IMR-90 (cell line): ENCODE measurements around the gene ZBTB8OS. TPM values are rescaled to one million over a fixed set of nuclear protein-coding genes. Genes with fewer than 3 reads are reported as not detected.

Experiments
- ATAC-seq: fragments of 200-7000 bp; cut with Tn5 transposase; 2 replicates; pipeline ENCODE4 v1.9.1; 2020; ENCODE audit warnings: low read depth, mild to moderate bottlenecking, moderate library complexity
- BruUV-seq: library from RNA; stranded (reverse); fragments of 400-500 nt; replicated peaks from 2 replicates; lab custom pipeline; 2021; lab: Mats Ljungman, UMichigan
- CTCF ChIA-PET: fragments of 300-600 bp; formaldehyde crosslinking; extraction: SDS; loops from one replicate; lab custom pipeline; 2021; ENCODE audit warnings: antibody characterized with exemption; lab: Yijun Ruan, JAX
- POLR2A ChIA-PET: fragments of 300-600 bp; sonication (Branson Sonifier 250); formaldehyde crosslinking; loops from one replicate; lab custom pipeline; 2022; ENCODE audit warnings: antibody characterized with exemption; ENCODE audit not compliant: unreplicated experiment; lab: Charles Lee
- DNase-seq: peaks from one replicate; pipeline ENCODE4 v3.0.0; 2013
- H2AFZ ChIP-seq: replicated peaks from 2 replicates; pipeline ENCODE3; 2013; ENCODE audit warnings: low read length, mild to moderate bottlenecking; ENCODE audit not compliant: poor library complexity
- H2AK5ac ChIP-seq: 2 replicates; pipeline ENCODE4 v1.6.1; 2013; ENCODE audit warnings: low read depth, low read length, inconsistent platforms
- H2AK9ac ChIP-seq: replicated peaks from 2 replicates; pipeline ENCODE3; 2013; ENCODE audit warnings: mild to moderate bottlenecking, low read depth, low read length, moderate library complexity; ENCODE audit not compliant: poor library complexity
- H2BK120ac ChIP-seq: 2 replicates; pipeline ENCODE4 v1.6.1; 2013; ENCODE audit warnings: low read depth, low read length, inconsistent platforms
- H2BK15ac ChIP-seq: 3 replicates; pipeline ENCODE4 v1.6.1; 2013; ENCODE audit warnings: low read depth, low read length, inconsistent platforms
- H2BK20ac ChIP-seq: 2 replicates; pipeline ENCODE4 v1.6.1; 2013; ENCODE audit warnings: low read depth, mild to moderate bottlenecking, inconsistent platforms, low read length, moderate library complexity
- H2BK5ac ChIP-seq: 2 replicates; pipeline ENCODE4 v1.6.1; 2013; ENCODE audit warnings: mild to moderate bottlenecking, low read depth, low read length, inconsistent platforms; ENCODE audit not compliant: poor library complexity, severe bottlenecking
- H3K14ac ChIP-seq: replicated peaks from 2 replicates; pipeline ENCODE4 v1.6.1; 2013; ENCODE audit warnings: low read depth, low read length, inconsistent platforms
- H3K18ac ChIP-seq: 2 replicates; pipeline ENCODE4 v1.6.1; 2013; ENCODE audit warnings: low read depth, low read length, control low read depth
- H3K23ac ChIP-seq: 2 replicates; pipeline ENCODE4 v1.6.1; 2013; ENCODE audit warnings: low read depth, low read length, inconsistent platforms
- H3K27ac ChIP-seq: 2 replicates; pipeline ENCODE4 v1.5.1; 2013; ENCODE audit warnings: mild to moderate bottlenecking, control low read depth, low read length; ENCODE audit not compliant: insufficient read depth
- H3K27me3 ChIP-seq: 2 replicates; pipeline ENCODE4 v1.6.1; 2013; ENCODE audit warnings: low read length; ENCODE audit not compliant: control insufficient read depth, insufficient read depth
- H3K36me3 ChIP-seq: 2 replicates; pipeline ENCODE4 v1.6.1; 2013; ENCODE audit warnings: low read length, mixed read lengths; ENCODE audit not compliant: control insufficient read depth, insufficient read depth
- H3K4ac ChIP-seq: 2 replicates; pipeline ENCODE4 v1.6.1; 2013; ENCODE audit warnings: low read depth, low read length, inconsistent platforms
- H3K4me1 ChIP-seq: 2 replicates; pipeline ENCODE4 v1.6.1; 2013; ENCODE audit warnings: low read length, mixed read lengths; ENCODE audit not compliant: control insufficient read depth, insufficient read depth
- H3K4me2 ChIP-seq: 2 replicates; pipeline ENCODE4 v1.6.1; 2013; ENCODE audit warnings: low read depth, mild to moderate bottlenecking, control low read depth, low read length, moderate library complexity
- H3K4me3 ChIP-seq: 2 replicates; pipeline ENCODE4 v1.5.1; 2013; ENCODE audit warnings: low read depth, mild to moderate bottlenecking, control low read depth, low read length, moderate library complexity; ENCODE audit not compliant: insufficient read depth
- H3K56ac ChIP-seq: 2 replicates; pipeline ENCODE4 v1.6.1; 2013; ENCODE audit warnings: low read length, inconsistent platforms; ENCODE audit not compliant: insufficient read depth; ENCODE audit errors: extremely low read depth
- H3K79me1 ChIP-seq, 2 experiments: 2 replicates each; pipeline ENCODE4 v1.6.1; 2013; ENCODE audit warnings: low read length in 2 of 2, inconsistent platforms in 1 of 2, low read depth in 1 of 2
- H3K9ac ChIP-seq: 2 replicates; pipeline ENCODE4 v1.6.1; 2013; ENCODE audit warnings: low read depth, low read length, control low read depth
- H3K9me1 ChIP-seq: 2 replicates; pipeline ENCODE4 v1.6.1; 2013; ENCODE audit warnings: low read length, inconsistent platforms; ENCODE audit not compliant: insufficient read depth
- H3K9me3 ChIP-seq: 2 replicates; pipeline ENCODE4 v1.6.1; 2013; ENCODE audit warnings: low read length; ENCODE audit not compliant: control insufficient read depth, insufficient read depth
- H4K20me1 ChIP-seq: 2 replicates; pipeline ENCODE4 v1.6.1; 2013; ENCODE audit warnings: low read length, inconsistent platforms; ENCODE audit not compliant: insufficient read depth
- H4K5ac ChIP-seq: 2 replicates; pipeline ENCODE4 v1.6.1; 2013; ENCODE audit warnings: mild to moderate bottlenecking, low read depth, low read length, control low read depth
- H4K8ac ChIP-seq, 2 experiments: 2 replicates each; pipeline ENCODE4 v1.6.1; 2013; ENCODE audit warnings: low read depth in 2 of 2, low read length in 2 of 2, control low read depth in 1 of 2, inconsistent platforms in 1 of 2
- H4K91ac ChIP-seq: 2 replicates; pipeline ENCODE4 v1.6.1; 2013; ENCODE audit warnings: low read depth, low read length, inconsistent platforms; ENCODE audit not compliant: insufficient read depth
- CEBPB ChIP-seq: IDR thresholded peaks from 2 replicates; pipeline ENCODE4 v1.6.1; 2012; ENCODE audit warnings: low read depth, low read length, improper control_type of control experiment
- CHD1 ChIP-seq: IDR thresholded peaks from 2 replicates; pipeline ENCODE4 v1.6.1; 2012; ENCODE audit warnings: low read depth, low read length, improper control_type of control experiment
- FOS ChIP-seq: fragments of 150-350 bp; IDR thresholded peaks from 2 replicates; pipeline ENCODE4 v1.6.1; 2016; ENCODE audit warnings: low read depth, low read length
- MXI1 ChIP-seq: IDR thresholded peaks from 2 replicates; pipeline ENCODE4 v1.6.1; 2012; ENCODE audit warnings: low read depth, mild to moderate bottlenecking, low read length, moderate library complexity, borderline replicate concordance
- RAD21 ChIP-seq: IDR thresholded peaks from 2 replicates; pipeline ENCODE4 v1.6.1; 2012; ENCODE audit warnings: low read length, improper control_type of control experiment
- RFX5 ChIP-seq: IDR thresholded peaks from 2 replicates; pipeline ENCODE4 v1.8.0; 2012; ENCODE audit warnings: low read depth, mild to moderate bottlenecking, low read length, moderate library complexity
- SMC3 ChIP-seq: fragments of 150-350 bp; IDR thresholded peaks from 2 replicates; pipeline ENCODE4 v1.6.1; 2016; ENCODE audit warnings: low read depth, mild to moderate bottlenecking, antibody characterized with exemption, low read length, moderate library complexity
- WGBS, 2 experiments: methylation state at CpG; one replicate each; pipeline versions ENCODE4 v1.1.5 to v1.1.7; 2013; ENCODE audit warnings: missing lambda C conversion rate in 2 of 2; ENCODE audit not compliant: insufficient read length in 1 of 2; ENCODE audit errors: extremely low coverage in 2 of 2; 5-methylcytosine and 5-hydroxymethylcytosine counted together
- dilution Hi-C: fragments of 300-500 bp; cut with HindIII; formaldehyde crosslinking; loops from one replicate; pipeline ENCODE4 v1.14.3; 2018; ENCODE audit warnings: low sequenced_read_pairs; ENCODE audit not compliant: unreplicated experiment
- in situ Hi-C: fragments of 300-500 bp; cut with MboI; formaldehyde crosslinking; loops from 3 replicates; pipeline ENCODE4 v1.14.3; 2019; ENCODE audit warnings: low sequenced_read_pairs, inconsistent platforms, mixed read lengths
- intact Hi-C: fragments of 100-400 bp; cut with micrococcal nuclease; formaldehyde crosslinking; loops from 2 replicates; pipeline ENCODE4 v1.10.0; 2022
- polyA plus RNA-seq, 3 experiments: library from polyadenylated mRNA; depleted of rRNA; stranded (reverse); fragments of >200 nt; gene quantifications; 2 replicates each; pipeline ENCODE4 v1.2.3, GENCODE V29; 2012; ENCODE audit warnings: low replicate concordance in 1 of 3
- total RNA-seq: library from RNA; depleted of rRNA; stranded (reverse); fragments of >200 nt; gene quantifications from 2 replicates; pipeline ENCODE4 v1.2.3, GENCODE V29; 2012
- TF ChIP-seq, protein P1 (sequence below): conservative IDR thresholded peaks from 2 replicates; pipeline ENCODE4 v1.5.1; 2012; ENCODE audit warnings: mild to moderate bottlenecking, low read depth, low read length, improper control_type of control experiment

Gene ZBTB8OS
- total and polyA plus RNA-seq, 2 of the 4 experiments (the other 2 are of a cell fraction), result 31.0 to 43.5 TPM

DNA sequence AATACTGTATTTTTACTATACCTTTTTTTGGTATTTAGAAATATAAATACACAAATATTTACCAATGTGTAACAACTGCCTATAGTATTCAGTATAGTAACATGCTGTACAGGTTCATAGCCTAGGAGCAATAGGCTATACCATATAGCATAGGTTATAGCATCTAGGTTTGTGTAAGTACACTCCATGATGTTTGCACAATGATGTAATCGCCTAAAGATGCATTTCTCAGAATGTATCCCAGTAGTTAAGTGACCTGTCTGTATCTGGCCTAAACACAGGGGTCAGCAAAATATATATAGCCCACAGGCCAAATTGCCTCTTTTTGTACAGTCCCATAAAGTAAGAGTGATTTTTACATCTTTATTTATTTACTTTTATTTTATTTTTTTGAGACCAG, 24.2 kb downstream of the ZBTB8OS start:
- dilution Hi-C loops, result no loop called here
- Histone ChIP-seq H2BK20ac (no peak overlapping the region), H3K36me3 (peaks cover 13% of the 10 kb centered on the region), H2AK5ac (no peak overlapping the region), H3K4me3 (no peak overlapping the region), H3K4ac (no peak overlapping the region), H3K23ac (no peak overlapping the region), H3K79me1 (peaks cover 0 to 6% of the 10 kb centered on the region in 2 experiments; a peak in 3 of 4 replicates), H2BK120ac (no peak overlapping the region), H3K4me2 (no peak overlapping the region), H4K91ac (no peak overlapping the region), H2AFZ (no peak overlapping the region), H3K9me1 (peaks cover 6% of the 10 kb centered on the region; the same call in 1 of the 2 replicates), H4K8ac (no peak overlapping the region), H3K27ac (no peak overlapping the region), H3K9ac (no peak overlapping the region), H2BK15ac (no peak overlapping the region), H3K56ac (no peak overlapping the region), H4K5ac (no peak overlapping the region), H4K20me1 (no peaks in the 10 kb centered on the region; the same call in 1 of the 2 replicates), H3K18ac (no peak overlapping the region), H2AK9ac (no peak overlapping the region), H3K27me3 (no peaks in the 10 kb centered on the region), H2BK5ac (no peak overlapping the region), H3K4me1 (no peaks in the 10 kb centered on the region), H3K14ac (no peak overlapping the region), H3K9me3 (no peaks in the 10 kb centered on the region)
- no peak for ATAC-seq
- ChIA-PET POLR2A (no interaction called here), CTCF (no interaction called here)
- in situ Hi-C loops, result no loop called here
- no TSS peak for BruUV-seq
- TF ChIP-seq FOS (no peak), MXI1 (no peak), RFX5 (no peak), CEBPB (no peak), SMC3 (no peak), RAD21 (no peak), CHD1 (no peak)
- TF ChIP-seq, protein P1, sequence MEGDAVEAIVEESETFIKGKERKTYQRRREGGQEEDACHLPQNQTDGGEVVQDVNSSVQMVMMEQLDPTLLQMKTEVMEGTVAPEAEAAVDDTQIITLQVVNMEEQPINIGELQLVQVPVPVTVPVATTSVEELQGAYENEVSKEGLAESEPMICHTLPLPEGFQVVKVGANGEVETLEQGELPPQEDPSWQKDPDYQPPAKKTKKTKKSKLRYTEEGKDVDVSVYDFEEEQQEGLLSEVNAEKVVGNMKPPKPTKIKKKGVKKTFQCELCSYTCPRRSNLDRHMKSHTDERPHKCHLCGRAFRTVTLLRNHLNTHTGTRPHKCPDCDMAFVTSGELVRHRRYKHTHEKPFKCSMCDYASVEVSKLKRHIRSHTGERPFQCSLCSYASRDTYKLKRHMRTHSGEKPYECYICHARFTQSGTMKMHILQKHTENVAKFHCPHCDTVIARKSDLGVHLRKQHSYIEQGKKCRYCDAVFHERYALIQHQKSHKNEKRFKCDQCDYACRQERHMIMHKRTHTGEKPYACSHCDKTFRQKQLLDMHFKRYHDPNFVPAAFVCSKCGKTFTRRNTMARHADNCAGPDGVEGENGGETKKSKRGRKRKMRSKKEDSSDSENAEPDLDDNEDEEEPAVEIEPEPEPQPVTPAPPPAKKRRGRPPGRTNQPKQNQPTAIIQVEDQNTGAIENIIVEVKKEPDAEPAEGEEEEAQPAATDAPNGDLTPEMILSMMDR, result no peak
- peak; percentile 7 for DNase-seq
- intact Hi-C loops, result no loop called here
- WGBS, 2 experiments, result no CpG with 5 or more reads among the region's 1 CpG
